H1 (cell line): ENCODE results near the gene IL16.

ENCODE experiments used
- CTCF ChIP-seq, 3 experiments: IDR thresholded peaks; 1 replicate in 2 of 3; 2 replicates in 1 of 3; pipeline versions ENCODE4 v1.5.1 to v1.6.1; 2011; ENCODE audit warnings: low read length in 3 of 3, mild to moderate bottlenecking in 3 of 3, inconsistent platforms in 2 of 3, low read depth in 1 of 3, moderate library complexity in 1 of 3; ENCODE audit not compliant: insufficient read depth in 1 of 3; ENCODE audit errors: control extremely low read depth in 1 of 3
- EP300 ChIP-seq, 2 experiments: IDR thresholded peaks; 1 replicate in 1 of 2; 2 replicates in 1 of 2; pipeline ENCODE4 v1.6.1; 2011 to 2012; ENCODE audit warnings: low read depth in 2 of 2, low read length in 2 of 2, mild to moderate bottlenecking in 2 of 2, borderline replicate concordance in 1 of 2, inconsistent platforms in 1 of 2, moderate library complexity in 1 of 2
- GTF2F1 ChIP-seq: IDR thresholded peaks from 2 replicates; pipeline ENCODE4 v1.6.1; 2012; ENCODE audit warnings: low read depth, low read length, improper control_type of control experiment, borderline replicate concordance
- HDAC6 ChIP-seq: IDR thresholded peaks from one replicate; pipeline ENCODE4 v1.7.1; 2012; ENCODE audit warnings: low read depth, mild to moderate bottlenecking, inconsistent platforms, low read length, moderate library complexity
- MAX ChIP-seq: IDR thresholded peaks from 2 replicates; pipeline ENCODE4 v1.6.1; 2012; ENCODE audit warnings: inconsistent platforms
- NRF1 ChIP-seq: IDR thresholded peaks from 2 replicates; pipeline ENCODE4 v1.6.1; 2011; ENCODE audit warnings: mild to moderate bottlenecking, low read depth, low read length, improper control_type of control experiment
- POLR2AphosphoS5 ChIP-seq: IDR thresholded peaks from 2 replicates; pipeline ENCODE4 v1.6.1; 2011; ENCODE audit warnings: low read depth, low read length
- RAD21 ChIP-seq, 2 experiments: IDR thresholded peaks in 1 of 2; conservative IDR thresholded peaks in 1 of 2; 2 replicates each; pipeline ENCODE4 v1.6.1; 2011; ENCODE audit warnings: low read depth in 2 of 2, low read length in 2 of 2, improper control_type of control experiment in 1 of 2, inconsistent platforms in 1 of 2, mild to moderate bottlenecking in 1 of 2, moderate library complexity in 1 of 2
- RNF2 ChIP-seq: fragments of 200-900, 300-1000 bp; sonication (generic); IDR thresholded peaks from 2 replicates; pipeline ENCODE4 v1.7.1; 2016; ENCODE audit warnings: borderline replicate concordance, low read depth, mild to moderate bottlenecking, antibody characterized with exemption, low read length; ENCODE audit not compliant: poor library complexity, severe bottlenecking; ENCODE audit errors: missing control alignments

- no peak for TF ChIP-seq EP300 (IDR thresholded peaks at IDR 0.05; ENCODE audit: borderline replicate concordance in 1 of 2, low read depth in 2 of 2, low read length in 2 of 2)
- no peak for TF ChIP-seq CTCF (IDR thresholded peaks at IDR 0.05; ENCODE audit: control extremely low read depth in 1 of 3, insufficient read depth in 1 of 3, low read depth in 1 of 3, low read length in 3 of 3)
- TF ChIP-seq POLR2AphosphoS5 = no peak
- no peak for TF ChIP-seq RAD21 (IDR thresholded peaks at IDR 0.05 in 1 of 2, conservative IDR thresholded peaks at IDR 0.05 in 1 of 2; ENCODE audit: low read depth in 2 of 2, low read length in 2 of 2)
- no peak for TF ChIP-seq MAX
- no peak for TF ChIP-seq HDAC6
- TF ChIP-seq NRF1 = no peak
- TF ChIP-seq GTF2F1 = no peak
- no peak for TF ChIP-seq RNF2
Observed at GRCh38 chr15:81211376-81211775, 14.7 kb downstream of the IL16 start.
